ENCODE measurements around the gene RPUSD1. TPM values are rescaled to one million over a fixed set of nuclear protein-coding genes. Genes with fewer than 3 reads are reported as not detected.

RPUSD1 gene
- total and polyA plus RNA-seq, 2 of the 13 experiments (the other 11 are each of a cell fraction or from before 2014, with no cell fraction given), result 13.1 to 26.2 TPM

DNA sequence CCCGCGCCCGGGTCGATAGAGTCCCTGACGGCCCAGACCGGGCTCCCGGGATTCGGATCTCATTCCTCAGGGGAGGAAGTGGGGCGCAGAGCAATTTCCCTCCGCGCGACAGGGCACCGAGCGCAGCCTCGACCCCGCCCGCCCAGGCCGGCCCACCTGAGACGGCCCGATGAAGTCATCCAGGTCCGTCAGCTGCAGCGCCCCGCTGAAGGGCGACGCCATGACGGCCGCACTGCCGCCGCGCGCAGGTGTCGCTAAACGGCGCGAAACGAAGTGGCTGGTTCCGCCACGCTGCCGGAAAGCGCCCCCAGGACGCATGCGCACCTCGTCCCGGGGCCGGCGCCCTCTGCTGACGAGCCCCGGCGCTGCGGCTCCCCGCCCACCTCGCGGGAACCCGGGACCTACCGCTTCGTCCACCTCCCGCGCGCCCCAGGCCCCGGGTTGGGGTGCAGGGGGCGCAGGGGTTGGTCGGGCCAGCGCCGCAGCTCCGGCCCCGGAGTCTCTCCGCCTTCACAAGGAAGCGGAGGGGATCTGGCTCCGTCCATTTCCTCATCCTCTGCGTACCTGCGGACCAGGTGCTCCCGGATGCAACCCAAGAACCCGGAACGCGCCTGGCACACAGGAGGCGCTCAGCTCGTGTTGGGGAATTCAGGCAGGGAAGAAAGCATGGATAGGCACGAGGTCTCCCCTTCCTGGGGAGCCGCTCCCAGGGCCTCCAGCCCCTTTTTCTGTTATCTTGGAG lies 47.2 kb downstream of the RPUSD1 start, which contains the start of gene CIAO3 (continued):
- TF ChIP-seq SOX6 (IDR thresholded peaks at IDR 0.05), result no peak
- peak; percentile 43; the same call in 1 of the 2 replicates for TF ChIP-seq SOX6 (CRISPR knock-in tag; IDR thresholded peaks at IDR 0.05)
- TF ChIP-seq KDM4B (CRISPR knock-in tag; IDR thresholded peaks at IDR 0.05), result peak; percentile 85
- TF ChIP-seq, protein P1, sequence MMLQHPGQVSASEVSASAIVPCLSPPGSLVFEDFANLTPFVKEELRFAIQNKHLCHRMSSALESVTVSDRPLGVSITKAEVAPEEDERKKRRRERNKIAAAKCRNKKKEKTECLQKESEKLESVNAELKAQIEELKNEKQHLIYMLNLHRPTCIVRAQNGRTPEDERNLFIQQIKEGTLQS (CRISPR knock-in tag; IDR thresholded peaks at IDR 0.05), result peak; percentile 88
- TF ChIP-seq ZFP90 (CRISPR knock-in tag; IDR thresholded peaks at IDR 0.05; ENCODE audit: borderline replicate concordance), result no peak; the same call in 1 of the 2 replicates
- TF ChIP-seq, protein P2, sequence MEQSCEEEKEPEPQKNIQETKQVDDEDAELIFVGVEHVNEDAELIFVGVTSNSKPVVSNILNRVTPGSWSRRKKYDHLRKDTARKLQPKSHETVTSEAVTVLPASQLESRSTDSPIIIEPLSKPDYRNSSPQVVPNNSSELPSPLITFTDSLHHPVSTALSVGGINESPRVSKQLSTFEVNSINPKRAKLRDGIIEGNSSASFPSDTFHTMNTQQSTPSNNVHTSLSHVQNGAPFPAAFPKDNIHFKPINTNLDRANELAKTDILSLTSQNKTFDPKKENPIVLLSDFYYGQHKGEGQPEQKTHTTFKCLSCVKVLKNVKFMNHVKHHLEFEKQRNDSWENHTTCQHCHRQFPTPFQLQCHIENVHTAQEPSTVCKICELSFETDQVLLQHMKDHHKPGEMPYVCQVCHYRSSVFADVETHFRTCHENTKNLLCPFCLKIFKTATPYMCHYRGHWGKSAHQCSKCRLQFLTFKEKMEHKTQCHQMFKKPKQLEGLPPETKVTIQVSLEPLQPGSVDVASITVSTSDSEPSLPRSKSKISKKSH (CRISPR knock-in tag; IDR thresholded peaks at IDR 0.05; ENCODE audit: borderline replicate concordance), result 0 out of 2 replicates have a peak, but pooled peaks have one; percentile 22
- TF ChIP-seq PAX8 (CRISPR knock-in tag; IDR thresholded peaks at IDR 0.05; ENCODE audit: borderline replicate concordance), result 0 out of 2 replicates have a peak, but pooled peaks have one; percentile 68
- peak; percentile 98 for TF ChIP-seq GATAD1 (CRISPR knock-in tag; IDR thresholded peaks at IDR 0.05)
- no peak for TF ChIP-seq ZNF616 (CRISPR knock-in tag; IDR thresholded peaks at IDR 0.05; ENCODE audit: low read depth)
- TF ChIP-seq, protein P3, sequence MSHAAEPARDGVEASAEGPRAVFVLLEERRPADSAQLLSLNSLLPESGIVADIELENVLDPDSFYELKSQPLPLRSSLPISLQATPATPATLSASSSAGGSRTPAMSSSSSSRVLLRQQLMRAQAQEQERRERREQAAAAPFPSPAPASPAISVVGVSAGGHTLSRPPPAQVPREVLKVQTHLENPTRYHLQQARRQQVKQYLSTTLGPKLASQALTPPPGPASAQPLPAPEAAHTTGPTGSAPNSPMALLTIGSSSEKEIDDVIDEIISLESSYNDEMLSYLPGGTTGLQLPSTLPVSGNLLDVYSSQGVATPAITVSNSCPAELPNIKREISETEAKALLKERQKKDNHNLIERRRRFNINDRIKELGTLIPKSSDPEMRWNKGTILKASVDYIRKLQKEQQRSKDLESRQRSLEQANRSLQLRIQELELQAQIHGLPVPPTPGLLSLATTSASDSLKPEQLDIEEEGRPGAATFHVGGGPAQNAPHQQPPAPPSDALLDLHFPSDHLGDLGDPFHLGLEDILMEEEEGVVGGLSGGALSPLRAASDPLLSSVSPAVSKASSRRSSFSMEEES (CRISPR knock-in tag; IDR thresholded peaks at IDR 0.05), result peak; percentile 51; the same call in 1 of the 2 replicates
- TF ChIP-seq, protein P4, sequence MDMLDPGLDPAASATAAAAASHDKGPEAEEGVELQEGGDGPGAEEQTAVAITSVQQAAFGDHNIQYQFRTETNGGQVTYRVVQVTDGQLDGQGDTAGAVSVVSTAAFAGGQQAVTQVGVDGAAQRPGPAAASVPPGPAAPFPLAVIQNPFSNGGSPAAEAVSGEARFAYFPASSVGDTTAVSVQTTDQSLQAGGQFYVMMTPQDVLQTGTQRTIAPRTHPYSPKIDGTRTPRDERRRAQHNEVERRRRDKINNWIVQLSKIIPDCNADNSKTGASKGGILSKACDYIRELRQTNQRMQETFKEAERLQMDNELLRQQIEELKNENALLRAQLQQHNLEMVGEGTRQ (IDR thresholded peaks at IDR 0.05; ENCODE audit: low read depth, low read length), result no peak
- TF ChIP-seq, protein P4 (CRISPR knock-in tag; IDR thresholded peaks at IDR 0.05; ENCODE audit: borderline replicate concordance), result no peak; the same call in 1 of the 2 replicates
- peak; percentile 86 for TF ChIP-seq HDAC2 (CRISPR knock-in tag; IDR thresholded peaks at IDR 0.05)
- TF ChIP-seq FOXK2 (IDR thresholded peaks at IDR 0.05), result no peak
- TF ChIP-seq GABPA (IDR thresholded peaks at IDR 0.05; ENCODE audit: low read depth, low read length), result no peak
- TF ChIP-seq GABPA (CRISPR knock-in tag; IDR thresholded peaks at IDR 0.05; ENCODE audit: low read depth), result peak; percentile 62
- TF ChIP-seq GABPB1 (CRISPR knock-in tag; IDR thresholded peaks at IDR 0.05), result peak; percentile 94
- peak; percentile 94 for TF ChIP-seq ZFY (CRISPR knock-in tag; IDR thresholded peaks at IDR 0.05)
- TF ChIP-seq SATB2 (CRISPR knock-in tag; IDR thresholded peaks at IDR 0.05), result no peak
- 0 out of 2 replicates have a peak, but pooled peaks have one; percentile 74 for TF ChIP-seq ZBTB7A (CRISPR knock-in tag; IDR thresholded peaks at IDR 0.05)
- peak; percentile 87 for TF ChIP-seq KLF6 (CRISPR knock-in tag; IDR thresholded peaks at IDR 0.05)
- TF ChIP-seq ZNF441 (CRISPR knock-in tag; IDR thresholded peaks at IDR 0.05; ENCODE audit: borderline replicate concordance), result 0 out of 2 replicates have a peak, but pooled peaks have one; percentile 16
- TF ChIP-seq CEBPB (IDR thresholded peaks at IDR 0.05; ENCODE audit: borderline replicate concordance, low read depth, low read length), result no peak
- TF ChIP-seq, protein P5, sequence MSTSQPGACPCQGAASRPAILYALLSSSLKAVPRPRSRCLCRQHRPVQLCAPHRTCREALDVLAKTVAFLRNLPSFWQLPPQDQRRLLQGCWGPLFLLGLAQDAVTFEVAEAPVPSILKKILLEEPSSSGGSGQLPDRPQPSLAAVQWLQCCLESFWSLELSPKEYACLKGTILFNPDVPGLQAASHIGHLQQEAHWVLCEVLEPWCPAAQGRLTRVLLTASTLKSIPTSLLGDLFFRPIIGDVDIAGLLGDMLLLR (CRISPR knock-in tag; IDR thresholded peaks at IDR 0.05), result peak; percentile 69; the same call in 1 of the 2 replicates
